Activated CD4-positive, alpha-beta T cell treated with anti-CD3 and anti-CD28 coated beads, Interleukin-2, Interleukin-6, amounts not matched to agents 100 ng/mL and 50 ng/mL, durations not matched to agents 16 hours and 8 hours (primary cell): Measurements from ENCODE around the gene TMEM127.
"Not testable (repeated sequence)": the region's sequence is repeated elsewhere in the genome, so short reads cannot be mapped to it uniquely, and the experiment has no call there.

ENCODE experiments used
- DNase-seq: peaks from one replicate; pipeline ENCODE4 v3.0.0-alpha.2; 2020

The TMEM127 gene

GRCh38 chr2:96262306-96262705 is 3.5 kb downstream of the TMEM127 start:
- DNase-seq = no peak

- DNase-seq = no peak
Measured at GRCh38 chr2:96261328-96262003, 4.3 kb downstream of the TMEM127 start.

GRCh38 chr2:96260387-96261260 is 5.2 kb downstream of the TMEM127 start:
- peak; percentile 49 for DNase-seq

- no peak for DNase-seq
Measured at GRCh38 chr2:96259497-96259921, 6.3 kb downstream of the TMEM127 start.

- no peak for DNase-seq
Measured at GRCh38 chr2:96258166-96259022, 7.4 kb downstream of the TMEM127 start.

- DNase-seq = not testable (repeated sequence)
Measured at GRCh38 chr2:96257744-96258143, 8.1 kb downstream of the TMEM127 start.

- no peak for DNase-seq
Measured at GRCh38 chr2:96256611-96257113, 9.1 kb downstream of the TMEM127 start.

- DNase-seq = no peak
Measured at GRCh38 chr2:96254571-96254970, 11.2 kb downstream of the TMEM127 start.

GRCh38 chr2:96253006-96253405 is 12.8 kb downstream of the TMEM127 start:
- DNase-seq = no peak

- DNase-seq = no peak
Measured at GRCh38 chr2:96252526-96252925, 13.3 kb downstream of the TMEM127 start.

- no peak for DNase-seq
Measured at GRCh38 chr2:96251721-96252292, 14.0 kb downstream of the TMEM127 start.

GRCh38 chr2:96250188-96250587 is 15.6 kb downstream of the TMEM127 start:
- DNase-seq = no peak

GRCh38 chr2:96249654-96250053 is 16.1 kb downstream of the TMEM127 start:
- DNase-seq = no peak

- no peak for DNase-seq
Measured at GRCh38 chr2:96248624-96249023, 17.2 kb downstream of the TMEM127 start.

- no peak for DNase-seq
Measured at GRCh38 chr2:96247896-96248295, 17.9 kb downstream of the TMEM127 start.

GRCh38 chr2:96247009-96247408 is 18.8 kb downstream of the TMEM127 start:
- DNase-seq = no peak

- DNase-seq = peak; percentile 37
Measured at GRCh38 chr2:96245609-96246390, 20.0 kb downstream of the TMEM127 start.

- no peak for DNase-seq
Measured at GRCh38 chr2:96243843-96244242, 22.0 kb downstream of the TMEM127 start.

- DNase-seq = peak; percentile 91
Measured at GRCh38 chr2:96241900-96242611, 23.7 kb downstream of the TMEM127 start.

- no peak for DNase-seq
Measured at GRCh38 chr2:96241227-96241626, 24.6 kb downstream of the TMEM127 start.
